GM19395 (cell line): ENCODE data around the gene PPIL3.
"Not testable (repeated sequence)": the region's sequence is repeated elsewhere in the genome, so short reads cannot be mapped to it uniquely, and the experiment has no call there.

Experiments used
- ATAC-seq: cut with Tn5 transposase; IDR thresholded peaks from one replicate; pipeline ENCODE4 v1.9.1; 2021; ENCODE audit warnings: mild to moderate bottlenecking, moderate library complexity; ENCODE audit not compliant: unreplicated experiment

PPIL3 gene

GRCh38 chr2:200888704-200889625 lies at the start of gene PPIL3, which contains the start of gene NIF3L1:
Gene PPIL3, minus strand, starts transcription at chr2:200889077. Its CDS starts 1,462 bp downstream, at chr2:200887615.
Gene NIF3L1, plus strand, starts transcription at chr2:200889371. Its CDS starts 2,573 bp downstream, at chr2:200891944.
- ATAC-seq: peak; percentile 88

DNA sequence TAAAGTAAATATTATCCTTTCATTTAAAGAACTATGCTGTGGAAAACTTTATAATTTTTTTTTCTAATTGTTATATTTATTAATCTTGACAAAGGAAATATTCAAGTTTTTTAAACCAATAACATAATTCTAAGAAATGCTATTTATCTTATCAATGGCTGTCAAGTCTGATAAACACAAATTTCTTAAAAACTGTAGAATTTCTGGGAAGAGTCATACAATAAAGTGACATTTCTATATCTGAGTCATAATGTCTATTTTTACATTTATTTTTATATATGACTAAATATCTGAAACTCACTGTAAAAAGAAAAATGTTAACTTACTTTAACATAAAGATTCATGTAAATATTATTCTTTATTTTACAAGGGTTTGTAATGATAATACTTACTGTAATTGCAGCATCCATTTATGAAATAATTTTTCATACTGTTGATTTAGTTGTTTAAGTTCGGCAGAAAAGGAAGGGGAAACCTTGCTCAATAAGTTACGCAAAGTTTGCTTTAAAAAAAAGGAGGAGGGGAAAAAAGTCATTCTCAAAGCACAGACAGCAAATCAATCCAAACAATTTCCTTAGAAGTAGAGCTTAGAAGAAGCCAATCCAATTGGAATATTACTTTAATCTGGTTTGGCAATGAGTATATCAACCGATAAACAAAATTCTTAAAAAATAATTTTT lies 42.2 kb upstream of the PPIL3 start:
- ATAC-seq: no peak

DNA sequence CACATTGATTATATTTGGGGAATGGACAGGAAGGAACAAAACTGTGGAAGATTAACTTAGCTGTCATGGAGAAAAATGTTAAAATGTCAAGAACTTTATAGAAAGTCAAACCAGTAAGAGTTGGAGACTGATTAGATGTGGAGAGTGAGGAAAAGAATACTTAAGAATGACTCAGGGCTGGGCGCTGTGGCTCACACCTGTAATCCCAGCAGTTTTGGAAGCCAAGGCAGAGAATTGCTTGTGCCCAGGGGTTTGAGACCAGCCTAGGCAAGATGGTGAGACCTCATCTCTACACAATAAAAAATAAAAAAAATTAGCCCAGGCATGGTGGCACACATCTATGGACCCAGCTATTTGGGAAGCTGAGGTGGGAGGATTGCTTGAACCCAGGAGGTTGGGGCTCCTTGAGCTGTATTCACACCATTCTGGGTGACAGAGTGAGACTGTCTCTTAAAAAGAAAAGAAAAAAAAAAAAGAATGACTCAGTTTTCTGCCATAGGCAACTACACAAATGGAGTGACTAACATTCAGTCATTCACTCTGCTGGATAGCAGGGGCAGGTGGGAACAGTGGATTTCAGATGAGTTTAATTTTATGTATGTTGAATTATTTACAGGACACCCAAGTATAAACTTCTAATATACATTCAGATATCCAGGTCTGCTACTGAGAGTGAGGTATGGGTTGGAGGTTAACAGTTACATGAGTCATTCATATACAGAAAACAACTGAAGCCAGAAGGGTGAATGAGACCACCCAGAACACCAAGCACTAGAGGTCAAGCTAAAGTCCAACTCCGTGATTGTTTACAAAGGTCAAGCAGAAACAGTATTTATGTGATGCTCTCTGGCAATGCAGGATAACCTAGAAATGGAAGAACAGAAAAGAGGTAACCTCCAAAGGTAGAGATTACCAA lies 40.7 kb upstream of the PPIL3 start:
- no peak for ATAC-seq

GRCh38 chr2:200922439-200922838 lies 33.6 kb upstream of the PPIL3 start:
- ATAC-seq: no peak

DNA sequence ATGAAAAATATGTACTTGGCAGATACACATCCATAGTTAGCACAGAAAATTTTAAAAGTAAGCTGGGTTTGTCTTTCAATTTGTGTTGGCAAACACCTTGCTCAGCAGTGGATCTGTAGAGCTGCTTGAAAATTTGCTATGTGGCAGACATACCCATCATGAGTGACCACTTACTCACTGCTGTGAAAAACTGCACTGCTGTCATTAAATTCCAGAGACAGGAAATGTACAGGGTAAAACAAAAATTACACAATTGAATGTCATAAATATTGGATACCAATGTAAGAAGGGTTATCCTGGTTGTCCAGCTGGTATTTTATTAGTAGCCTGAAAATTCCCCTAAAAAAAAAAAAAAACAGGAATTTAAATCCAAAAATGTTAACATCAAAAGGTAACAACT lies 24.8 kb upstream of the PPIL3 start:
- no peak for ATAC-seq

GRCh38 chr2:200909958-200910357 lies 21.1 kb upstream of the PPIL3 start:
- no peak for ATAC-seq

- no peak for ATAC-seq
Observed at GRCh38 chr2:200905618-200906296, 16.9 kb upstream of the PPIL3 start.

GRCh38 chr2:200901459-200902072 lies 12.7 kb upstream of the PPIL3 start:
- ATAC-seq: peak; percentile 99

GRCh38 chr2:200899482-200899881 lies 10.6 kb upstream of the PPIL3 start:
- ATAC-seq: no peak

- ATAC-seq: not testable (repeated sequence)
Observed at GRCh38 chr2:200881715-200882249, 7.1 kb downstream of the PPIL3 start.

GRCh38 chr2:200878289-200878880 lies 10.5 kb downstream of the PPIL3 start:
- ATAC-seq: no peak

DNA sequence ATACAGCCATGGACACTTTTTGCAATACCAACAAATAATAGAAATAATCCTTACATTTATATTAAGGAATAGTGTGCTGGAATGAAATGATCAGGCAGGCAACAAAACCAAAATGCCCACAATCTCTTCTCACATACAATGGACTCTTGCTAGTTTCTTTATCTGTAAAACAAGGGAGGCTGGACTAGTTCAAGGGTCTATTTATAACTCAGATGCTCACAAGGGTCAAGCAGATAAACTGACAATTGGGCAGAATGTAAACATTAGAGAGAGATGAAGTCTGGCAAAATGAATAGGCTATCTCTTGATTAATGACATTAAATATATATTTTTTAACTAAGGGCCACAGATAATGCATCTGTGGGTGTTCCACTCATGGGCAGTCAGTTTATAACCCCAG lies 11.4 kb downstream of the PPIL3 start:
- no peak for ATAC-seq

DNA sequence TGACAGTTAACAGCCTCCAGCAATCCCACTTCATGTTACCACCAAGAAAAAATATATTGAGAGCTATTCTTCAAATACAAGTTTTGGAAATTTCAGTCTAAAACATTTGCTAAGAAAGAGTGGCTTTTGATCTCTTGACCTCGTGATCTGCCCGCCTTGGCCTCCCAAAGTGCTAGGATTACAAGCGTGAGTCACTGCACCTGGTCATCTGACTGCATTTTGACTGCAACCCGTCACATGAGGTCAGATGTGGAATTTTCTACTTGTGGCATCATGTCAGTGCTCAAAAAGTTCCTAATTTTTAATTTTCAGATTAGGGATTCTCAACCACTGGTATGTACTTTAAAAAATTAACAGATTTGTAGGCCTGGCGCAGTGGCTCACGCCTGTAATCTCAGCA lies 15.3 kb downstream of the PPIL3 start:
- ATAC-seq: no peak

DNA sequence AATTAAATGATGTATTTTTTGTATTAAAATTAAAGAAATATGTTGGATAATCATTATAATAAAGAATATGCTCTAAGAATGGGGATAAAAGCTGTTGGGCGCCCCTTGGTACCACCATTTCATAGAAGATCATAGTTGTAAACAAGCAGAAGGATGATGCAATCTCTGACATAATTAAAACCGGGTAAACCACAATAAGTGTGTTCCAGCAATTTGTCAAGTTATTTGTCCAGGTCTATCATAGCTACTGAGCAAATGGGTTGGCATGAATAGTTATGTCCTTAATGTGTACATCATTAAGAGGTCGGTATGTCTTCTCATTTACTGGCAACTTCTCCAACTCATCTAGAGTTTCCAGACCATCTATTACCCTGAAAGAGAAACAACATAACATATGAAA lies 17.7 kb downstream of the PPIL3 start:
- no peak for ATAC-seq

DNA sequence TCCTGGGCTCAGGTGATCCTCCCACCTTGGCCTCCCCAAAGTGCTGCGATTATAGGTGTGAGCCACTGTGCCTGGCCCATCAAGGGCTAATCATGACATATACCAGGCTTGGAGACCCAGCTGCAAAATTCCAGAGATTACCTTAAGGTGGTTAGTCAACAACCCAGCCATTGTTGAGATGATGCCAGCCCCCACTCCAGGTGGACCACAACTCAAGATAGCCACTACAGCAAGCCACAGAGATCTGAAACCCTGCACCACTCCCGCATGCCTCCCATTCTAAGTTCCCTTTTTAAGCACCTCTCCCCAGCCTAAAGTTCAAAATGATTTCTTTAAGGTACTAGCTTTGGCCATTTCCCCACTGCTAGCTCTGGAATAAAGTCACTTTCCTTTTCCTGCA lies 19.9 kb downstream of the PPIL3 start:
- ATAC-seq: no peak

DNA sequence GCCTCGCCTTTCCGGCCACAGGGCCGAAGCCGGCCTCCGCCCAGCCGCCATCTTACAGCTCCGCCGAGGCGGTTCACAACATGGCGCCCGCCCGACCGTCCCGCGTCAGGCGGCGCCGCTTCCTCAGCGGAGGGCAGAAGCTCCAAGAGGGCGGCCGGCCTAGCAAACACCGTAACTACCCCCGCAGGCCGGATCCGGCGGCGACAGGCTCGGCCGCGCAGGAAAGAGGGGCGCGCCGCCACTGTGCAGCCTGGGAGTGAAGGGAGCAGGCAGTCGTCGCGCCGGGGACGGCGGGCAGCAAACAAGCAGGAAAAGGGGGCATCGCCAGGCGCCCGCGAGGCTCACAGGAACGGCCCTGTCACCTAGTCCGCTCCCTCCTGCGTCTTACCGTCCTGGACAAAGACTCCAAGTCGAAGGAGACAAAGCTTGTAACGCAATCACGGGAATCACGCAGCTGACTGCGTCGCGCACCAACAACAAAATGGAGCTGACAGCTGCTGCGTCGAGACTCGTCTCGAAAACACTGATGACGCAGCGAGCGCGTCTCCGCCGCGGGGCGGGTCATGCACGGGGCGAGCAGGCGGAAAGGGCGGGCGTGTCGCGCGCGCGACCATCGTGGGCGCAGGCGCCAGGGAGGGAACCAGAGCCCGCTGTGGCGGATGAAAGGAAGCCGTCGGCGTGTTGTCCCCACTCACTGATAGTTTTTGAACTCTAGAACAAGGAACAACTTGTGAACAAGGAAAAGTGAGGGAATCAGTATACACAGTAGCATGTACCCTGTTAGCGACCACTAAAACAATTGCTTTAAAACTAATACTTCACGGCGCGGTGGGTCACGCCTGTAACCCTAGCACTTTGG lies 24.5 kb downstream of the PPIL3 start, which contains the start of gene CLK1:
Gene CLK1 (minus strand): TSS at position 483 of the 859 bp plus-strand sequence. CDS start 2,796 bp downstream, outside the sequence.
- ATAC-seq: peak; percentile 79

DNA sequence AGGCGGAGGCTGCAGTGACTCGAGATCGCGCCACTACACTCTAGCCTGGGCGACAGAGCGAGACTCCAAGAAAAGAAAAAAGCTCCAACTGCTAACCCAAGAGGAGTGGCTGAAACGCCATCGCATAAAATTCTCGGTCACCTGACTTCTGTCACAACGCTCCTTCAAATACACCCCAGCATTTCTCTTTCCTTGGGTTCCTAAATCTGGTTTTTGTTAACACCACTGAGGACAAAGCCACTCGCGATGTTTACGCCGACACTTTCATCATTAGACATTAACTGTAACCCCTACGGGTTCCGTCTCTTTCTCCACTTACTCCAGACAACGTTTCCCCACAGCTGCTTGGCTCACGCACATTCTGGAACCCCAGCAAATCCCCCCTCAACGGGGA lies 25.1 kb downstream of the PPIL3 start:
- peak; percentile 15 for ATAC-seq

GRCh38 chr2:200862532-200863000 lies 26.3 kb downstream of the PPIL3 start:
- no peak for ATAC-seq
